IPS-20b (cell line): ENCODE measurements around the gene LETM1.

Experiments used
- H3K27ac ChIP-seq: one replicate; pipeline ENCODE4 v1.5.1; 2013; ENCODE audit warnings: low read length
- H3K27me3 ChIP-seq: 2 replicates; pipeline ENCODE4 v1.6.1; 2013; ENCODE audit warnings: mild to moderate bottlenecking, low read length, inconsistent platforms; ENCODE audit not compliant: insufficient read depth
- H3K36me3 ChIP-seq: 2 replicates; pipeline ENCODE4 v1.6.1; 2013; ENCODE audit warnings: low read depth, mild to moderate bottlenecking, inconsistent platforms, low read length, moderate library complexity; ENCODE audit not compliant: insufficient read depth
- H3K4me1 ChIP-seq: 2 replicates; pipeline ENCODE4 v1.6.1; 2013; ENCODE audit warnings: mild to moderate bottlenecking, control low read depth, inconsistent platforms, low read length, moderate library complexity; ENCODE audit not compliant: insufficient read depth
- H3K4me3 ChIP-seq: 2 replicates; pipeline ENCODE4 v1.5.1; 2013; ENCODE audit warnings: mild to moderate bottlenecking, low read length, inconsistent platforms
- H3K9ac ChIP-seq: 2 replicates; pipeline ENCODE4 v1.6.1; 2013; ENCODE audit warnings: low read depth, mild to moderate bottlenecking, inconsistent platforms, low read length, moderate library complexity
- H3K9me3 ChIP-seq: 2 replicates; pipeline ENCODE4 v1.6.1; 2013; ENCODE audit warnings: mild to moderate bottlenecking, low read depth, low read length, inconsistent platforms; ENCODE audit not compliant: insufficient read depth

LETM1 gene

GRCh38 chr4:1794809-1795298, 61.1 kb downstream of the LETM1 start:
- no peak overlapping the region for H3K27ac ChIP-seq
- peak overlapping the region; percentile 69; the same call in 1 of the 2 replicates for H3K4me3 ChIP-seq
- H3K9ac ChIP-seq, result no peak overlapping the region
- H3K9me3 ChIP-seq, result no peaks in the 10 kb centered on the region
- no peaks in the 10 kb centered on the region; the same call in 1 of the 2 replicates for H3K36me3 ChIP-seq
- H3K4me1 ChIP-seq, result peaks cover 4% of the 10 kb centered on the region; the same call in 1 of the 2 replicates
- peaks cover 57% of the 10 kb centered on the region for H3K27me3 ChIP-seq

GRCh38 chr4:1793940-1794808, 61.8 kb downstream of the LETM1 start:
- Histone ChIP-seq H3K4me3 (peak overlapping the region; percentile 69), H3K27me3 (peaks cover 57% of the 10 kb centered on the region), H3K9me3 (no peaks in the 10 kb centered on the region), H3K9ac (peak overlapping the region; percentile 53), H3K27ac (no peak overlapping the region), H3K36me3 (no peaks in the 10 kb centered on the region; the same call in 1 of the 2 replicates), H3K4me1 (peaks cover 4% of the 10 kb centered on the region; the same call in 1 of the 2 replicates)

DNA sequence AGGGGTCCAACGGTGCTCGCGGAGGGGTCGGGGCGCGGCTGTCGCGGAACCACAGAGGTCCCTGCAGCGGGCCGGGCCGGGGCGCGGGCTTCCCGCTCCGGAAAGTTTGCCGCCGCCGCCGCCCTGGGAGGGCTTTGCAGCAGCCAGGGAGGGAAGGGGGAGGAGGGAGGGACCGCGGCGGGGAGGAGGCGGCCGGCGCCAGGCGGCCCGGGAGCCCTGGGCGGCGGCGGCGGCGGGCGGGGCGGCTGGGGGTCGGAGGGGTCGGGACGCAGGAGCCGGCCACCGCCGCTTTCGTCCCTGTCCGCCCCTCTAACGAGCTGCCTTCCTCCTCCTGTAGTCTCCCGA, 62.5 kb downstream of the LETM1 start:
- H3K27me3 ChIP-seq, result peaks cover 57% of the 10 kb centered on the region
- no peak overlapping the region for H3K4me3 ChIP-seq
- H3K36me3 ChIP-seq, result no peaks in the 10 kb centered on the region; the same call in 1 of the 2 replicates
- H3K9ac ChIP-seq, result no peak overlapping the region
- peaks cover 4% of the 10 kb centered on the region; the same call in 1 of the 2 replicates for H3K4me1 ChIP-seq
- H3K9me3 ChIP-seq, result no peaks in the 10 kb centered on the region
- no peak overlapping the region for H3K27ac ChIP-seq

- Histone ChIP-seq H3K4me1 (peaks cover 4% of the 10 kb centered on the region; the same call in 1 of the 2 replicates), H3K27ac (no peak within 1 kb of the TSS), H3K27me3 (peaks cover 57% of the 10 kb centered on the region), H3K9ac (peak within 1 kb of the TSS; percentile 53), H3K4me3 (peak within 1 kb of the TSS; percentile 69), H3K36me3 (no peaks in the 10 kb centered on the region; the same call in 1 of the 2 replicates), H3K9me3 (no peaks in the 10 kb centered on the region)
These were observed 63.0 kb downstream of the LETM1 start, which contains the start of gene FGFR3 for GRCh38 chr4:1792832-1793495. FGFR3 (plus strand) TSS chr4:1793293; CDS start chr4:1793935, 642 bp downstream.

GRCh38 chr4:1792158-1792831, 63.7 kb downstream of the LETM1 start:
- Histone ChIP-seq H3K4me3 (peak overlapping the region; percentile 59; the same call in 1 of the 2 replicates), H3K9ac (no peak overlapping the region; the same call in 1 of the 2 replicates), H3K27me3 (peaks cover 57% of the 10 kb centered on the region), H3K27ac (no peak overlapping the region), H3K9me3 (no peaks in the 10 kb centered on the region), H3K4me1 (peaks cover 4% of the 10 kb centered on the region; the same call in 1 of the 2 replicates), H3K36me3 (no peaks in the 10 kb centered on the region; the same call in 1 of the 2 replicates)

DNA sequence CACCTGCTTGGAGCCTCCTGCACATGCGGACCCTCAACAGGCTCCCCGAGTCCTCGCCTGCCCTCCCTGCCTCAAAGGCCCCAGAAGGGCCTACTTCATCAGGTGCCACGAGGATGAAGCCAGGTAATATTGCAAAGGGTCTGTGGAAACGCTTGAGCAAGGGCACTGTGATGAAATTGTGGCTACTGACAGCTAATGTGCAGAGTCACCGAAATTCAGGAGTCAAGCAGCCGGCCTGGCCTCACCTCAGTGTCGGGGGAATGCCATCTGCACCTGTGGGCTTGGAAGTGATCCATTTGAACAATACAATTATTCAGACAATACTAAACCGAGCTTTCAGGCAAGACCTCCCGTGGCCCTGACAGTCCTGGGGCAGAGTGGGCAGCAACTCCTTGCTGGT, 66.0 kb downstream of the LETM1 start:
- Histone ChIP-seq H3K9me3 (no peaks in the 10 kb centered on the region), H3K4me3 (no peak overlapping the region), H3K27ac (no peak overlapping the region), H3K4me1 (peaks cover 4% of the 10 kb centered on the region; the same call in 1 of the 2 replicates), H3K27me3 (peaks cover 41% of the 10 kb centered on the region), H3K9ac (no peak overlapping the region), H3K36me3 (no peaks in the 10 kb centered on the region)

DNA sequence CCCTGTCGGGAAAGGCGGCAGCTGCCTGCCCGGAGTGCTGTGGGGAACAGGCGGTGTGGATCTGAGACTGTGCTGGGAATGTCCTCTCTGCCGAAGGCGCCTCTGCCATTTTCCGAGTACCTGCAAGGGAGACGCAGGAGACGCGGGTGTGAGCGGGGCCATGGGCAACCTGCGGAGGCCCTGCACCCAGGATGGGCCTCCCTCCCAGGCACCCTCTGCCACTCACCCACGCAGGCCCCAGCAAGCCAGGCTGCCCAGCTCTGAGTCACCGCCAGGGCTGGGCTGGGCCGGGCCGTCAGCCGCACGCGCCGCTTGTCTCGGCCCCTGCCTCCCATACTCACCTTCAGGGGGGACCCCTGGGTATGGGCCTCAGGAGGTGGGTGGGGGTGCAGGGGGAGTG, 66.4 kb downstream of the LETM1 start:
- no peaks in the 10 kb centered on the region for H3K36me3 ChIP-seq
- no peak overlapping the region for H3K27ac ChIP-seq
- no peak overlapping the region; the same call in 1 of the 2 replicates for H3K9ac ChIP-seq
- peaks cover 37% of the 10 kb centered on the region for H3K27me3 ChIP-seq
- peaks cover 4% of the 10 kb centered on the region; the same call in 1 of the 2 replicates for H3K4me1 ChIP-seq
- H3K9me3 ChIP-seq, result no peaks in the 10 kb centered on the region
- no peak overlapping the region for H3K4me3 ChIP-seq

DNA sequence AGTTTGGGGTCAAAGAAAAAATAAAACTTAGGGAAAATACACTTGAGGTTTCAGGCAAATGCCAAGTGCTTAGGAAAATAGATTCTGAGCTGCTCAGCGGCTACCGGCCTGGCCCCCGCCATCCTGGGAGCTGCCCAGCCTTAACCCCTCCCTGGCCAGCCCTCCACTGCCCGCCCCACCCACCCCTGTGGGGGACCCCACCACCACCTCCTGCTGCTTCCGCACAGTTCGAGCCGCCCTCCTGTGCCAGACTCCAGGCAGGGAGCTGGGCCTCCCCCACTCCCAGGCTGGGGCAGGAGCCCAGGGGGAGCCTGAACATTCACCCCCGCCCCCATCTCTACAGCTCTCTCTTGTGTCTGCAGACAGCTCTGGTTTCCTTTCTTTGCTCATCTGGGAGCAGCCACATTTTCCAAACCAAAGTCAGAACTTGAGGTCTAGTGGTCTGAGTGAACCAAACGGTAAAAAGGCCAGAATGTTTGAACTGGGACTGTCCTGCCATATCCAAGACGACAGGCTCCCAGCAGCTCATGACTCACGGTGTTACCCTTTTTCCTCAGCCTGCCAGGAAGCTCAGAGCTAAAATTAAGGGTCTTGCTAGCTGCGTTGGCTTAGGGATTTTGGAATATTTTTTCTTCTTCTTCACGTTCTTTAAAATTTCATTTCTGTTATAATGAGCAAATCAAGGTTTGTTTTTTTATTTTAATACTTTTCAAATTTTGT, 67.5 kb downstream of the LETM1 start:
- H3K9me3 ChIP-seq, result no peaks in the 10 kb centered on the region
- no peak overlapping the region for H3K27ac ChIP-seq
- peaks cover 4% of the 10 kb centered on the region; the same call in 1 of the 2 replicates for H3K4me1 ChIP-seq
- peaks cover 28% of the 10 kb centered on the region for H3K27me3 ChIP-seq
- H3K36me3 ChIP-seq, result no peaks in the 10 kb centered on the region
- H3K9ac ChIP-seq, result no peak overlapping the region
- H3K4me3 ChIP-seq, result no peak overlapping the region

- Histone ChIP-seq H3K9ac (no peak overlapping the region), H3K36me3 (no peaks in the 10 kb centered on the region), H3K4me3 (no peak overlapping the region), H3K4me1 (peaks cover 4% of the 10 kb centered on the region; the same call in 1 of the 2 replicates), H3K27ac (no peak overlapping the region), H3K27me3 (peaks cover 25% of the 10 kb centered on the region), H3K9me3 (no peaks in the 10 kb centered on the region)
These were observed 68.4 kb downstream of the LETM1 start for GRCh38 chr4:1787411-1788077.

DNA sequence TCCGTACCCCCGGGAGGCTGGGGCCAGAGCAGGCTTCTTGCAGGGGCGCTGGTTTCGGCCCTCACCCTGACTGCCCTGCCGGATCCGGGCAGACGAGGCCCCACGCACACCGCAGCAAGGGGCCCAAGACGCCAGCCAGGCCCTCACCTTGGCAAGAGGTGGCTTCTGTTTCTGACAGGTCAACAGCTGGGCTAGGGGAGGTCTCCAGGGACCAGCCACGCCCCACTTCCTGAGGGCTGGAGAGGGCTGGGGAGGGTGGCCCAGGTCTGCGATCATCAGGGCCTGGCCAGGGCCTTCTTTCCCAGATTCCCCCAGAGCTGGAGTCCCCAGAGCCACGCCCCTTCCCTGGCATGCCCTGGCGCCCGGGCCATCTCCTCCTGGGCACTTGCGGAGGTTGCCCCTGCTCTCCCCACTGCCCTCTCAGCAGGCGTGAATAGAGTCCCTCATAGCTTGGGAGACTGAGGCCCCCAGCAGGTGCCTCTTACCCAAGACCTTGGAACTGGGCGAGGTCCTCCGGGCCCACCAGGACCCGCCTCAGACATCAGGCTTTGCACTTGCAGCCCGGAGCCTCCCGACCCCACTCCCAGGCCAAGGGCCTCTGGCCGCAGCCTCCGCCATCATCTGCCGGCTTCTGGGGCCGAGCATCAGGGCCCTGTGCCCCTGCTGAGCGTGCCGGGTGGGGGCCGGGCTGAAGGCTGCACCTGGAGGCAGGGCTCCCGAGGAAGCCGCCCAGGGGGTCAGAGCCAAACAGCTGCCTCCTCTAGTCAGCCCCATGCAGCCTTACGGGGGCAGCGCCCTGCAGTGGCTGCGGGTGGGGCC, 69.2 kb downstream of the LETM1 start:
- H3K27me3 ChIP-seq, result peaks cover 17% of the 10 kb centered on the region
- H3K27ac ChIP-seq, result no peak overlapping the region
- no peak overlapping the region for H3K4me3 ChIP-seq
- no peaks in the 10 kb centered on the region for H3K9me3 ChIP-seq
- H3K36me3 ChIP-seq, result no peaks in the 10 kb centered on the region
- H3K9ac ChIP-seq, result no peak overlapping the region
- no peaks in the 10 kb centered on the region for H3K4me1 ChIP-seq
